ENCODE data around the gene TRAF4.

DNA sequence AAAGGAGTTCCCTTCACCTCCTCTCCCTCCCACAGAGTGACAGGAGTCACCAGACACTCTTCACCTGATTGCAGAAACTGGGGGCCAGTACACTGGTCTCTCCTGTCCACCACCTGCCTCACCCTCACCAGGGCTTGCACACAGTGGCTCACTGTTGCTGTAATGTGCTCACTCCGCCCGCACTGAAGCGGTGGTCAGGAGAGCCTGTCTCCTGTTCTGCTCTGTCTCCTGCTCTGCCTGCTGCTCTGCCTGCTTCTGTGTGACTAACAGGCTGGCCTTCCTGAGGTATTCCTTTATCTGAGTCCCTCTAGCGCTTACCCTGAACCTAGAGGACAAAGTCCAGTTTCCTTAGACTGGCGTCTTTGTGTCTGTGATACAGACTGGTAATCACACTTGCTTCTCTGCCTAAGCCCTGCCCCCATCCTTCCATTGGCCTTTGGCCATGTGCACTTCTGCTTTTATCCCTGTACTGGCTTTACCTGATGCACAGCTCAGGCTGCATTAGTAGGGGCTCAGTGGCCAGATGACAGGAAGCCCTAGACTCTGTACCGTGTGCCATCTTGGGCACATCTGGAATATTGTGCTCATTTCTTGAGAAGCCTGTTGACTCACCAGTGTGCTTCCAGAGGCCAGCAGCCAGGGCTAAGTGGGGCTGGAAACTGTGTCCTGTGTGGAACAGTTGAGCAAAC, 45.4 kb upstream of the TRAF4 start:
- TF ChIP-seq, protein P1, sequence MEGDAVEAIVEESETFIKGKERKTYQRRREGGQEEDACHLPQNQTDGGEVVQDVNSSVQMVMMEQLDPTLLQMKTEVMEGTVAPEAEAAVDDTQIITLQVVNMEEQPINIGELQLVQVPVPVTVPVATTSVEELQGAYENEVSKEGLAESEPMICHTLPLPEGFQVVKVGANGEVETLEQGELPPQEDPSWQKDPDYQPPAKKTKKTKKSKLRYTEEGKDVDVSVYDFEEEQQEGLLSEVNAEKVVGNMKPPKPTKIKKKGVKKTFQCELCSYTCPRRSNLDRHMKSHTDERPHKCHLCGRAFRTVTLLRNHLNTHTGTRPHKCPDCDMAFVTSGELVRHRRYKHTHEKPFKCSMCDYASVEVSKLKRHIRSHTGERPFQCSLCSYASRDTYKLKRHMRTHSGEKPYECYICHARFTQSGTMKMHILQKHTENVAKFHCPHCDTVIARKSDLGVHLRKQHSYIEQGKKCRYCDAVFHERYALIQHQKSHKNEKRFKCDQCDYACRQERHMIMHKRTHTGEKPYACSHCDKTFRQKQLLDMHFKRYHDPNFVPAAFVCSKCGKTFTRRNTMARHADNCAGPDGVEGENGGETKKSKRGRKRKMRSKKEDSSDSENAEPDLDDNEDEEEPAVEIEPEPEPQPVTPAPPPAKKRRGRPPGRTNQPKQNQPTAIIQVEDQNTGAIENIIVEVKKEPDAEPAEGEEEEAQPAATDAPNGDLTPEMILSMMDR (IDR thresholded peaks at IDR 0.05), result no peak
- TF ChIP-seq POLR2A (IDR thresholded peaks at IDR 0.05; ENCODE audit: low read depth) (no peak), EP300 (IDR thresholded peaks at IDR 0.05) (no peak)
